A549 (cell line): ENCODE results near the gene JAZF1. TPM values are rescaled to one million over a fixed set of nuclear protein-coding genes. Genes with fewer than 3 reads are reported as not detected.

Experiments
- ATAC-seq, 2 experiments: fragments of 200-7000 bp in 1 of 2; fragments of >200 bp in 1 of 2; cut with Nextera tagmentation in 1 of 2; cut with Tn5 transposase in 1 of 2; 3 replicates each; pipeline versions ENCODE4 v1.8.0 to v1.9.1; 2018 to 2020; ENCODE audit warnings: mild to moderate bottlenecking in 1 of 2, moderate library complexity in 1 of 2
- CTCF ChIA-PET: fragments of 300-600 bp; sonication (Branson Sonifier 250); formaldehyde crosslinking; extraction: SDS; loops from one replicate; lab custom pipeline; 2021; ENCODE audit warnings: antibody characterized with exemption, inconsistent platforms; lab: Yijun Ruan, JAX
- POLR2A ChIA-PET: fragments of 350-600 bp; formaldehyde crosslinking; extraction: SDS; loops from one replicate; lab custom pipeline; 2021; ENCODE audit warnings: antibody characterized with exemption, inconsistent platforms; lab: Yijun Ruan, JAX
- DNase-seq, 2 experiments: peaks; one replicate each; pipeline versions ENCODE4 v3.0.0 to v3.0.0-alpha.2; 2011 to 2016; ENCODE audit warnings: low read depth in 1 of 2, low spot score in 1 of 2
- FAIRE-seq: peaks from 2 replicates; lab custom pipeline; 2011; peaks lifted over from hg19 to GRCh38; lab: Jason Lieb, UNC
- H3K27ac ChIP-seq, 2 experiments: fragments of >200 bp; sonication (Bioruptor Twin); formaldehyde crosslinking; 3 replicates each; pipeline ENCODE4 v1.5.1; 2016 to 2017
- H3K4me1 ChIP-seq: fragments of >200 bp; sonication (Bioruptor Twin); formaldehyde crosslinking; 3 replicates; pipeline ENCODE4 v1.6.1; 2016
- H3K4me2 ChIP-seq: fragments of >200 bp; sonication (Bioruptor Twin); formaldehyde crosslinking; 3 replicates; pipeline ENCODE4 v1.6.1; 2016
- H3K4me3 ChIP-seq: fragments of >200 bp; sonication (Bioruptor Twin); formaldehyde crosslinking; 3 replicates; pipeline ENCODE4 v1.5.1; 2016
- H3K9me3 ChIP-seq: fragments of >200 bp; sonication (Bioruptor Twin); formaldehyde crosslinking; 3 replicates; pipeline ENCODE4 v1.6.1; 2016
- BHLHE40 ChIP-seq: IDR thresholded peaks from 2 replicates; pipeline ENCODE4 v1.6.1; 2012; ENCODE audit warnings: low read depth, low read length, inconsistent platforms
- CBX8 ChIP-seq: fragments of 200-600 bp; sonication (generic); IDR thresholded peaks from 2 replicates; pipeline ENCODE4 v1.6.1; 2016
- CHD2 ChIP-seq: fragments of 150-350 bp; IDR thresholded peaks from 2 replicates; pipeline ENCODE4 v1.6.1; 2014; ENCODE audit warnings: low read length; ENCODE audit not compliant: partially characterized antibody
- EHMT2 ChIP-seq: fragments of 200-600 bp; sonication (generic); IDR thresholded peaks from 2 replicates; pipeline ENCODE4 v1.6.1; 2016; ENCODE audit warnings: antibody characterized with exemption, low read depth, mild to moderate bottlenecking, moderate library complexity
- ELK1 ChIP-seq: fragments of 150-350 bp; IDR thresholded peaks from 2 replicates; pipeline ENCODE4 v1.6.1; 2014; ENCODE audit warnings: low read depth, mild to moderate bottlenecking, low read length
- FOSB ChIP-seq: fragments of 250-450 bp; sonication (Bioruptor Pico); IDR thresholded peaks from 2 replicates; pipeline ENCODE4 v1.5.0; 2020; ENCODE audit warnings: mild to moderate bottlenecking, moderate library complexity
- FOSL2 ChIP-seq, 2 experiments: fragments of 450-650 bp in 1 of 2; fragments of >200 bp in 1 of 2; sonication (Bioruptor Twin) in 1 of 2; formaldehyde crosslinking; IDR thresholded peaks; 2 replicates each; pipeline versions ENCODE4 v1.5.0 to v1.6.1; 2016 to 2020; ENCODE audit warnings: mild to moderate bottlenecking in 1 of 2, moderate library complexity in 1 of 2
- GATA3 ChIP-seq: IDR thresholded peaks from 2 replicates; pipeline ENCODE4 v1.6.1; 2012; ENCODE audit warnings: borderline replicate concordance
- HDAC2 ChIP-seq: fragments of 200-600 bp; sonication (generic); IDR thresholded peaks from 2 replicates; pipeline ENCODE4 v1.6.1; 2016
- JUNB ChIP-seq: fragments of >200 bp; sonication (Bioruptor Twin); formaldehyde crosslinking; IDR thresholded peaks from 2 replicates; pipeline ENCODE4 v1.6.1; 2016
- KDM5A ChIP-seq: fragments of 200-600 bp; sonication (generic); IDR thresholded peaks from 2 replicates; pipeline ENCODE4 v1.6.1; 2016; ENCODE audit warnings: antibody characterized with exemption, mild to moderate bottlenecking
- MAX ChIP-seq: IDR thresholded peaks from 2 replicates; pipeline ENCODE4 v1.6.1; 2012
- MAZ ChIP-seq: fragments of 150-350 bp; IDR thresholded peaks from 2 replicates; pipeline ENCODE4 v1.6.1; 2014; ENCODE audit warnings: antibody characterized with exemption, low read depth, low read length, borderline replicate concordance
- PBX3 ChIP-seq: IDR thresholded peaks from 2 replicates; pipeline ENCODE4 v1.6.1; 2012
- PHF8 ChIP-seq: fragments of 200-600 bp; sonication (generic); IDR thresholded peaks from 2 replicates; pipeline ENCODE4 v1.6.1; 2016; ENCODE audit warnings: low read depth, mild to moderate bottlenecking, antibody characterized with exemption, moderate library complexity, borderline replicate concordance
- POLR2AphosphoS2 ChIP-seq: conservative IDR thresholded peaks from 2 replicates; pipeline ENCODE4 v1.6.1; 2012; ENCODE audit warnings: low read length, improper control_type of control experiment, inconsistent platforms
- RAD21 ChIP-seq, 2 experiments: fragments of >200 bp in 1 of 2; sonication (Bioruptor Twin) in 1 of 2; formaldehyde crosslinking in 1 of 2; IDR thresholded peaks in 1 of 2; conservative IDR thresholded peaks in 1 of 2; 2 replicates in 1 of 2; 3 replicates in 1 of 2; pipeline ENCODE4 v1.6.1; 2012 to 2018; ENCODE audit warnings: inconsistent platforms in 1 of 2
- RFX5 ChIP-seq: fragments of 450-650 bp; IDR thresholded peaks from 2 replicates; pipeline ENCODE4 v1.7.1; 2014; ENCODE audit warnings: antibody characterized with exemption, mild to moderate bottlenecking, moderate library complexity
- ZFP36 ChIP-seq: fragments of 450-650 bp; IDR thresholded peaks from 2 replicates; pipeline ENCODE4 v1.6.1; 2014; ENCODE audit warnings: borderline replicate concordance; ENCODE audit not compliant: partially characterized antibody
- WGBS: methylation state at CpG from one replicate; pipeline ENCODE4 v1.1.6; 2017; ENCODE audit errors: missing lambda C conversion rate; 5-methylcytosine and 5-hydroxymethylcytosine counted together
- polyA plus RNA-seq, 4 experiments: library from polyadenylated mRNA; depleted of rRNA in 3 of 4; stranded (reverse); fragments of >200 nt; fragmentation: RNase III in 1 of 4; extraction: RNeasy Plus Mini Kit Qiagen cat#74134 plus additional on column Dnase treatment in 1 of 4; gene quantifications; 2 replicates in 3 of 4; 3 replicates in 1 of 4; pipeline ENCODE4 v1.2.3, GENCODE V29; 2011 to 2017
- TF ChIP-seq, protein P1 (sequence below): fragments of 450-650 bp; IDR thresholded peaks from 2 replicates; pipeline ENCODE4 v1.6.1; 2014; ENCODE audit warnings: antibody characterized with exemption
- TF ChIP-seq, protein P2 (sequence below): fragments of >200 bp; sonication (Bioruptor Twin); formaldehyde crosslinking; IDR thresholded peaks from 2 replicates; pipeline ENCODE4 v1.6.1; 2016
- TF ChIP-seq, protein P3 (sequence below): fragments of >200 bp; sonication (Bioruptor Twin); formaldehyde crosslinking; IDR thresholded peaks from 3 replicates; pipeline ENCODE4 v1.5.1; 2016

JAZF1 gene
- polyA plus RNA-seq, 2 of the 4 experiments (the other 2 are of a cell fraction): 1.9 to 2.8 TPM

GRCh38 chr7:28217143-28217542 lies 36.5 kb upstream of the JAZF1 start:
- H3K4me3 ChIP-seq: no peak overlapping the region
- no peaks in the 10 kb centered on the region for H3K4me1 ChIP-seq
- DNase-seq: no peak
- TF ChIP-seq PHF8 (no peak), KDM5A (no peak), MAZ (no peak), ELK1 (no peak), EHMT2 (no peak), RAD21 (conservative IDR thresholded peaks at IDR 0.05 in 1 of 2, IDR thresholded peaks at IDR 0.05 in 1 of 2) (no peak), BHLHE40 (no peak), POLR2AphosphoS2 (no peak), JUNB (no peak)
- TF ChIP-seq, protein P1, sequence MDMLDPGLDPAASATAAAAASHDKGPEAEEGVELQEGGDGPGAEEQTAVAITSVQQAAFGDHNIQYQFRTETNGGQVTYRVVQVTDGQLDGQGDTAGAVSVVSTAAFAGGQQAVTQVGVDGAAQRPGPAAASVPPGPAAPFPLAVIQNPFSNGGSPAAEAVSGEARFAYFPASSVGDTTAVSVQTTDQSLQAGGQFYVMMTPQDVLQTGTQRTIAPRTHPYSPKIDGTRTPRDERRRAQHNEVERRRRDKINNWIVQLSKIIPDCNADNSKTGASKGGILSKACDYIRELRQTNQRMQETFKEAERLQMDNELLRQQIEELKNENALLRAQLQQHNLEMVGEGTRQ: no peak
- WGBS: 32% methylated on average over 3 of the region's 3 CpGs
- POLR2A ChIA-PET: no interaction called here
- CTCF ChIA-PET: no interaction called here
- no peak for FAIRE-seq
- H3K9me3 ChIP-seq: 0 out of 3 replicates have a peak, but pooled peaks cover 6% of the 10 kb centered on the region
- no peak overlapping the region for H3K27ac ChIP-seq
- ATAC-seq: no peak
- H3K4me2 ChIP-seq: no peak overlapping the region

GRCh38 chr7:28211006-28211405 lies 30.4 kb upstream of the JAZF1 start:
- Histone ChIP-seq H3K4me1 (no peaks in the 10 kb centered on the region), H3K9me3 (no peaks in the 10 kb centered on the region), H3K27ac (no peak overlapping the region), H3K4me3 (no peak overlapping the region), H3K4me2 (no peak overlapping the region)
- TF ChIP-seq PBX3 (no peak), RAD21 (conservative IDR thresholded peaks at IDR 0.05 in 1 of 2, IDR thresholded peaks at IDR 0.05 in 1 of 2) (no peak), MAX (no peak), ZFP36 (no peak), HDAC2 (no peak), RFX5 (no peak), GATA3 (no peak), MAZ (no peak), FOSL2 (IDR thresholded peaks at IDR 0.05) (no peak), FOSL2 (CRISPR knock-in tag; IDR thresholded peaks at IDR 0.05) (no peak), CHD2 (no peak)
- TF ChIP-seq, protein P2, sequence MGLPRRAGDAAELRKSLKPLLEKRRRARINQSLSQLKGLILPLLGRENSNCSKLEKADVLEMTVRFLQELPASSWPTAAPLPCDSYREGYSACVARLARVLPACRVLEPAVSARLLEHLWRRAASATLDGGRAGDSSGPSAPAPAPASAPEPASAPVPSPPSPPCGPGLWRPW: no peak
- DNase-seq: no peak
- CTCF ChIA-PET: interaction anchor here (0.6 kb wide), 1 partner anchor 10 kb away, joined by 4 read pairs; no protein-coding TSS in a partner anchor
- FAIRE-seq: no peak
- POLR2A ChIA-PET: no interaction called here
- no peak for ATAC-seq
- 6% methylated on average over 1 of the region's 1 CpG for WGBS

GRCh38 chr7:28208506-28208905 lies 27.9 kb upstream of the JAZF1 start:
- H3K27ac ChIP-seq: no peak overlapping the region
- ChIA-PET CTCF (interaction anchor here (0.6 to 0.7 kb wide), 3 partner anchors 12 to 198 kb away, joined by 3 read pairs; no protein-coding TSS in a partner anchor), POLR2A (no interaction called here)

More at GRCh38 chr7:28208506-28208905, 27.9 kb upstream of the JAZF1 start:
- no peak for ATAC-seq
- no peaks in the 10 kb centered on the region for H3K9me3 ChIP-seq
- TF ChIP-seq CBX8: no peak
- TF ChIP-seq, protein P3, sequence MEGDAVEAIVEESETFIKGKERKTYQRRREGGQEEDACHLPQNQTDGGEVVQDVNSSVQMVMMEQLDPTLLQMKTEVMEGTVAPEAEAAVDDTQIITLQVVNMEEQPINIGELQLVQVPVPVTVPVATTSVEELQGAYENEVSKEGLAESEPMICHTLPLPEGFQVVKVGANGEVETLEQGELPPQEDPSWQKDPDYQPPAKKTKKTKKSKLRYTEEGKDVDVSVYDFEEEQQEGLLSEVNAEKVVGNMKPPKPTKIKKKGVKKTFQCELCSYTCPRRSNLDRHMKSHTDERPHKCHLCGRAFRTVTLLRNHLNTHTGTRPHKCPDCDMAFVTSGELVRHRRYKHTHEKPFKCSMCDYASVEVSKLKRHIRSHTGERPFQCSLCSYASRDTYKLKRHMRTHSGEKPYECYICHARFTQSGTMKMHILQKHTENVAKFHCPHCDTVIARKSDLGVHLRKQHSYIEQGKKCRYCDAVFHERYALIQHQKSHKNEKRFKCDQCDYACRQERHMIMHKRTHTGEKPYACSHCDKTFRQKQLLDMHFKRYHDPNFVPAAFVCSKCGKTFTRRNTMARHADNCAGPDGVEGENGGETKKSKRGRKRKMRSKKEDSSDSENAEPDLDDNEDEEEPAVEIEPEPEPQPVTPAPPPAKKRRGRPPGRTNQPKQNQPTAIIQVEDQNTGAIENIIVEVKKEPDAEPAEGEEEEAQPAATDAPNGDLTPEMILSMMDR: no peak
- TF ChIP-seq RAD21 (conservative IDR thresholded peaks at IDR 0.05 in 1 of 2, IDR thresholded peaks at IDR 0.05 in 1 of 2): no peak
- TF ChIP-seq PBX3: no peak
- no peak for TF ChIP-seq FOSB (CRISPR knock-in tag)
- WGBS: 0% methylated on average over 2 of the region's 2 CpGs
- DNase-seq: no peak
- no peaks in the 10 kb centered on the region for H3K4me1 ChIP-seq
- no peak overlapping the region for H3K4me3 ChIP-seq
- H3K4me2 ChIP-seq: no peak overlapping the region
- no peak for FAIRE-seq
